Panc1 (cell line): ENCODE measurements around the gene NR2F6. TPM values are rescaled to one million over a fixed set of nuclear protein-coding genes. Genes with fewer than 3 reads are reported as not detected.

Experiments
- ATAC-seq: fragments of 200-7000 bp; cut with Tn5 transposase; 2 replicates; pipeline ENCODE4 v1.9.1; 2020; ENCODE audit warnings: mild to moderate bottlenecking, moderate library complexity
- BruUV-seq: library from RNA; stranded (reverse); fragments of 400-500 nt; replicated peaks from 2 replicates; lab custom pipeline; 2021; lab: Mats Ljungman, UMichigan
- CTCF ChIA-PET: fragments of 300-600 bp; sonication (Branson Sonifier 250); formaldehyde crosslinking; loops from one replicate; lab custom pipeline; 2022; ENCODE audit warnings: antibody characterized with exemption; lab: Charles Lee
- POLR2A ChIA-PET: fragments of 300-600 bp; sonication (Branson Sonifier 250); formaldehyde crosslinking; loops from one replicate; lab custom pipeline; 2022; ENCODE audit warnings: antibody characterized with exemption; lab: Charles Lee
- DNase-seq: peaks from one replicate; pipeline ENCODE4 v3.0.0-alpha.2; 2010; ENCODE audit warnings: low read depth, low spot score
- H3K27ac ChIP-seq: 2 replicates; pipeline ENCODE4 v1.5.1; 2011; ENCODE audit warnings: mild to moderate bottlenecking, low read length, inconsistent platforms
- H3K27me3 ChIP-seq: fragments of 200-500 bp; sonication (Bioruptor generic); 2 replicates; pipeline ENCODE4 v1.6.0; 2014; ENCODE audit warnings: low read length, inconsistent platforms; ENCODE audit not compliant: control insufficient read depth, insufficient read depth
- H3K36me3 ChIP-seq: fragments of 200-500 bp; sonication (Bioruptor generic); 2 replicates; pipeline ENCODE4 v1.5.1; 2014; ENCODE audit warnings: inconsistent platforms, mild to moderate bottlenecking, low read length, moderate library complexity; ENCODE audit not compliant: control insufficient read depth, insufficient read depth
- H3K4me1 ChIP-seq: 2 replicates; pipeline ENCODE4 v1.5.1; 2011; ENCODE audit warnings: inconsistent platforms, mild to moderate bottlenecking, low read length, moderate library complexity; ENCODE audit not compliant: control insufficient read depth, insufficient read depth
- H3K4me3 ChIP-seq, 2 experiments: 2 replicates each; pipeline ENCODE4 v1.5.1; 2011 to 2012; ENCODE audit warnings: low read depth in 2 of 2, low read length in 2 of 2, mild to moderate bottlenecking in 2 of 2, inconsistent platforms in 1 of 2, moderate library complexity in 1 of 2
- H3K9me3 ChIP-seq: fragments of 200-500 bp; sonication (Bioruptor generic); 2 replicates; pipeline ENCODE4 v1.5.1; 2014; ENCODE audit warnings: low read depth, mild to moderate bottlenecking, inconsistent platforms, low read length, moderate library complexity; ENCODE audit not compliant: control insufficient read depth, insufficient read depth
- POLR2AphosphoS5 ChIP-seq: IDR thresholded peaks from 2 replicates; pipeline ENCODE4 v1.6.1; 2012; ENCODE audit warnings: mild to moderate bottlenecking, low read depth, low read length, moderate library complexity
- SIN3A ChIP-seq: IDR thresholded peaks from 2 replicates; pipeline ENCODE4 v1.6.1; 2012; ENCODE audit warnings: low read depth, mild to moderate bottlenecking, low read length, moderate library complexity, borderline replicate concordance; ENCODE audit not compliant: insufficient read depth
- TCF7L2 ChIP-seq: IDR thresholded peaks from 2 replicates; pipeline ENCODE4 v1.6.1; 2011; ENCODE audit warnings: mild to moderate bottlenecking, low read depth, low read length, inconsistent platforms
- in situ Hi-C: cut with HindIII; loops from 2 replicates; pipeline ENCODE4 v1.10.0; 2016; ENCODE audit warnings: low sequenced_read_pairs, low pct_unique_long_range_greater_than_20kb
- intact Hi-C: fragments of 100-400 bp; cut with micrococcal nuclease; formaldehyde crosslinking; loops from one replicate; pipeline ENCODE4 v1.10.0; 2022; ENCODE audit not compliant: unreplicated experiment
- total RNA-seq: library from RNA; stranded (reverse); gene quantifications from one replicate; pipeline ENCODE4 v1.2.1, GENCODE V29; 2021; ENCODE audit not compliant: unreplicated experiment
- TF ChIP-seq, protein P1 (sequence below), 2 experiments: IDR thresholded peaks; 2 replicates each; pipeline ENCODE4 v1.6.1; 2011 to 2012; ENCODE audit warnings: low read depth in 2 of 2, control low read depth in 1 of 2, low read length in 1 of 2, mild to moderate bottlenecking in 1 of 2, moderate library complexity in 1 of 2; ENCODE audit not compliant: insufficient read depth in 1 of 2
- TF ChIP-seq, protein P2 (sequence below): fragments of 450-650 bp; IDR thresholded peaks from 2 replicates; pipeline ENCODE4 v1.5.1; 2017; ENCODE audit warnings: mild to moderate bottlenecking

NR2F6 gene
- total RNA-seq, 1 experiment from 2014 or later, result 173 TPM

DNA sequence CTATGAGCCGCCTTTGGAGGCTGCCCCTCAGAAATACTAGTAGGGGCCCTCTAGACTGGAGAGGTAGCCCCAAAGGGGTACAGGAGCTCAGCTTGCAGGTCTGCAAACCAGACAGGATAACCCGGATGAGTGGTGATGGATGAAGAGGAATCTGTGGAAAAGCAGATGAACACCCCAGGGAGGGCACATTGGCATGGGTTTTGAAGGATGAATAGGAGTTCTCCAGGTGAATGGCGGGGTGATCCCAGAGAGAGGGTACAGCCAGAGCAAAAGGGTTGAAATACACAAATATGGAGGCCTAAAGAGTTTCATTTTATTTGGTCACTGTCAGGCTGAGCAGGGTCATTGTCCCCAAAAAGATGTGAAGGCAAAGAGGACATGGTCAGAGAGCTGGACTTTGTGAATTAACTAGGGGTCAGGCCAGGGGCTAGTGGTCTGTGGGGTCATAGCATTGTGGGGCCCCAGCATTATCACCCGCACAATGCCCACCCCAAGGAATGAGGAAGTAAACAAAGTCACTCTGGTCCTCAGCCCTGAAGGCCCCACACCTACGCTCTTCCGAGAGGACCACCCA lies 4.8 kb downstream of the NR2F6 start:
- TF ChIP-seq, protein P1, sequence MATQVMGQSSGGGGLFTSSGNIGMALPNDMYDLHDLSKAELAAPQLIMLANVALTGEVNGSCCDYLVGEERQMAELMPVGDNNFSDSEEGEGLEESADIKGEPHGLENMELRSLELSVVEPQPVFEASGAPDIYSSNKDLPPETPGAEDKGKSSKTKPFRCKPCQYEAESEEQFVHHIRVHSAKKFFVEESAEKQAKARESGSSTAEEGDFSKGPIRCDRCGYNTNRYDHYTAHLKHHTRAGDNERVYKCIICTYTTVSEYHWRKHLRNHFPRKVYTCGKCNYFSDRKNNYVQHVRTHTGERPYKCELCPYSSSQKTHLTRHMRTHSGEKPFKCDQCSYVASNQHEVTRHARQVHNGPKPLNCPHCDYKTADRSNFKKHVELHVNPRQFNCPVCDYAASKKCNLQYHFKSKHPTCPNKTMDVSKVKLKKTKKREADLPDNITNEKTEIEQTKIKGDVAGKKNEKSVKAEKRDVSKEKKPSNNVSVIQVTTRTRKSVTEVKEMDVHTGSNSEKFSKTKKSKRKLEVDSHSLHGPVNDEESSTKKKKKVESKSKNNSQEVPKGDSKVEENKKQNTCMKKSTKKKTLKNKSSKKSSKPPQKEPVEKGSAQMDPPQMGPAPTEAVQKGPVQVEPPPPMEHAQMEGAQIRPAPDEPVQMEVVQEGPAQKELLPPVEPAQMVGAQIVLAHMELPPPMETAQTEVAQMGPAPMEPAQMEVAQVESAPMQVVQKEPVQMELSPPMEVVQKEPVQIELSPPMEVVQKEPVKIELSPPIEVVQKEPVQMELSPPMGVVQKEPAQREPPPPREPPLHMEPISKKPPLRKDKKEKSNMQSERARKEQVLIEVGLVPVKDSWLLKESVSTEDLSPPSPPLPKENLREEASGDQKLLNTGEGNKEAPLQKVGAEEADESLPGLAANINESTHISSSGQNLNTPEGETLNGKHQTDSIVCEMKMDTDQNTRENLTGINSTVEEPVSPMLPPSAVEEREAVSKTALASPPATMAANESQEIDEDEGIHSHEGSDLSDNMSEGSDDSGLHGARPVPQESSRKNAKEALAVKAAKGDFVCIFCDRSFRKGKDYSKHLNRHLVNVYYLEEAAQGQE (IDR thresholded peaks at IDR 0.05; ENCODE audit: insufficient read depth in 1 of 2, low read depth in 2 of 2, low read length in 1 of 2), result no peak
- TF ChIP-seq POLR2AphosphoS5 (no peak), TCF7L2 (no peak), SIN3A (no peak)
- TF ChIP-seq, protein P2, sequence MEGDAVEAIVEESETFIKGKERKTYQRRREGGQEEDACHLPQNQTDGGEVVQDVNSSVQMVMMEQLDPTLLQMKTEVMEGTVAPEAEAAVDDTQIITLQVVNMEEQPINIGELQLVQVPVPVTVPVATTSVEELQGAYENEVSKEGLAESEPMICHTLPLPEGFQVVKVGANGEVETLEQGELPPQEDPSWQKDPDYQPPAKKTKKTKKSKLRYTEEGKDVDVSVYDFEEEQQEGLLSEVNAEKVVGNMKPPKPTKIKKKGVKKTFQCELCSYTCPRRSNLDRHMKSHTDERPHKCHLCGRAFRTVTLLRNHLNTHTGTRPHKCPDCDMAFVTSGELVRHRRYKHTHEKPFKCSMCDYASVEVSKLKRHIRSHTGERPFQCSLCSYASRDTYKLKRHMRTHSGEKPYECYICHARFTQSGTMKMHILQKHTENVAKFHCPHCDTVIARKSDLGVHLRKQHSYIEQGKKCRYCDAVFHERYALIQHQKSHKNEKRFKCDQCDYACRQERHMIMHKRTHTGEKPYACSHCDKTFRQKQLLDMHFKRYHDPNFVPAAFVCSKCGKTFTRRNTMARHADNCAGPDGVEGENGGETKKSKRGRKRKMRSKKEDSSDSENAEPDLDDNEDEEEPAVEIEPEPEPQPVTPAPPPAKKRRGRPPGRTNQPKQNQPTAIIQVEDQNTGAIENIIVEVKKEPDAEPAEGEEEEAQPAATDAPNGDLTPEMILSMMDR, result no peak
- Histone ChIP-seq H3K9me3 (no peaks in the 10 kb centered on the region), H3K4me1 (peaks cover 49% of the 10 kb centered on the region), H3K36me3 (peaks cover 5% of the 10 kb centered on the region), H3K27me3 (no peaks in the 10 kb centered on the region), H3K4me3 (peak overlapping the region in 1 of 2 experiments; percentile 39; a peak in 2 of 4 replicates), H3K27ac (peak overlapping the region; percentile 87)
- DNase-seq (no peak), ATAC-seq (no peak)
- in situ Hi-C loops, result no loop called here
- ChIA-PET POLR2A (no interaction called here), CTCF (interaction anchor here (0.6 kb wide), 1 partner anchor 14 kb away, joined by 3 read pairs; no protein-coding TSS in a partner anchor)
- BruUV-seq, result no TSS peak
- intact Hi-C loops, result no loop called here

- H3K9me3 ChIP-seq, result no peaks in the 10 kb centered on the region
- intact Hi-C loops (no loop called here), in situ Hi-C loops (no loop called here)
- BruUV-seq, result no TSS peak
- ChIA-PET CTCF (no interaction called here), POLR2A (no interaction called here)
- DNase-seq, result no peak
- no peak for ATAC-seq
- H3K27me3 ChIP-seq, result no peaks in the 10 kb centered on the region
- peak overlapping the region; percentile 87 for H3K27ac ChIP-seq
- H3K4me1 ChIP-seq, result peaks cover 49% of the 10 kb centered on the region
- H3K36me3 ChIP-seq, result peaks cover 5% of the 10 kb centered on the region
- peak overlapping the region in 1 of 2 experiments; percentile 39; a peak in 2 of 4 replicates for H3K4me3 ChIP-seq
- TF ChIP-seq, protein P2, result no peak
- TF ChIP-seq, protein P1 (IDR thresholded peaks at IDR 0.05; ENCODE audit: insufficient read depth in 1 of 2, low read depth in 2 of 2, low read length in 1 of 2), result no peak
- no peak for TF ChIP-seq POLR2AphosphoS5
- no peak for TF ChIP-seq TCF7L2
- TF ChIP-seq SIN3A, result no peak
These were observed 5.5 kb downstream of the NR2F6 start for GRCh38 chr19:17240062-17240752.
